HCT116 (cell line): ENCODE data around the gene ZNF180.

Experiments used
- CBX3 ChIP-seq: IDR thresholded peaks from 2 replicates; pipeline ENCODE4 v1.6.1; 2012; ENCODE audit warnings: low read depth
- EZH2 ChIP-seq: fragments of 200-600 bp; sonication (generic); IDR thresholded peaks from 2 replicates; pipeline ENCODE4 v1.6.1; 2017; ENCODE audit warnings: antibody characterized with exemption, mixed run types
- POLR2A ChIP-seq: IDR thresholded peaks from 2 replicates; pipeline ENCODE4 v1.7.0; 2011; ENCODE audit warnings: borderline replicate concordance; ENCODE audit not compliant: insufficient read depth, insufficient read length; ENCODE audit errors: extremely low read depth
- POLR2AphosphoS5 ChIP-seq: IDR thresholded peaks from 2 replicates; pipeline ENCODE4 v1.6.1; 2011; ENCODE audit warnings: mild to moderate bottlenecking, low read depth, low read length, moderate library complexity
- SIN3A ChIP-seq: IDR thresholded peaks from 2 replicates; pipeline ENCODE4 v1.6.1; 2012; ENCODE audit warnings: low read depth
- SRF ChIP-seq: IDR thresholded peaks from 2 replicates; pipeline ENCODE4 v1.6.1; 2012; ENCODE audit warnings: low read depth
- TF ChIP-seq, protein P1 (sequence below), 3 experiments: fragments of 200-600 bp in 1 of 3; sonication (generic) in 1 of 3; IDR thresholded peaks in 2 of 3; conservative IDR thresholded peaks in 1 of 3; 2 replicates each; pipeline ENCODE4 v1.5.1; 2012 to 2017; ENCODE audit warnings: low read depth in 2 of 3, low read length in 2 of 3, antibody characterized with exemption in 1 of 3, borderline replicate concordance in 1 of 3, control low read depth in 1 of 3, mild to moderate bottlenecking in 1 of 3, mixed read lengths in 1 of 3, mixed run types in 1 of 3, moderate library complexity in 1 of 3; ENCODE audit not compliant: insufficient read depth in 1 of 3
- TF ChIP-seq, protein P2 (sequence below): IDR thresholded peaks from 2 replicates; pipeline ENCODE4 v1.6.1; 2012; ENCODE audit warnings: low read depth

DNA sequence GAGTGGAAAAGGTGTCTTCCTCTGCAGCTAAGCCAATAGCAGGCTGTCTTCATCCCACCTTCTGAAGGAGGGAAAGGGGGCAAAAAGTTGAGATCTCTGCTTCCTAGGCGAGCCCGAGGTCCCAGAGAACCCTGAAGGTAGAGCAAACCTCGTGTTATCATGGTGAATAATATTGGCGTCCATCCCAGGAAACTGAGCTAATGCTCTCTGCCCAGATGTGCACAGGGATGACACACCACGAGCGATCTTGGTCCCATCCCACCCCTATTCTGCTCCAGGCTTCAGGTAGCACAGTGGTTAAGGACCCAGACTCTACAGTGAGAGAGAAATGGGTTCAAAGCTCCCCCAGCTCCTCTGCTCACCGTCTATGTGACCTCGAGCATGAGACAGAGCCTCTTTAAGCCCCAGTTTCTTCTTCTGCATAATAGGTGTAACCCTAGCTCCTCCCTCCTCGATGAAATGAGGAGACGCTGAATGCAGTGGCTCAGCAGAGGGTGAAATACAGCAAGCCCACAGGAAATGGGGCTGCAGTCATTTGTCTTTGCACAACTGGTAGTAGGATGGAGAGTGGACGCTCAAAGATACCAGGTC is 39.0 kb upstream of the ZNF180 start:
- TF ChIP-seq, protein P1, sequence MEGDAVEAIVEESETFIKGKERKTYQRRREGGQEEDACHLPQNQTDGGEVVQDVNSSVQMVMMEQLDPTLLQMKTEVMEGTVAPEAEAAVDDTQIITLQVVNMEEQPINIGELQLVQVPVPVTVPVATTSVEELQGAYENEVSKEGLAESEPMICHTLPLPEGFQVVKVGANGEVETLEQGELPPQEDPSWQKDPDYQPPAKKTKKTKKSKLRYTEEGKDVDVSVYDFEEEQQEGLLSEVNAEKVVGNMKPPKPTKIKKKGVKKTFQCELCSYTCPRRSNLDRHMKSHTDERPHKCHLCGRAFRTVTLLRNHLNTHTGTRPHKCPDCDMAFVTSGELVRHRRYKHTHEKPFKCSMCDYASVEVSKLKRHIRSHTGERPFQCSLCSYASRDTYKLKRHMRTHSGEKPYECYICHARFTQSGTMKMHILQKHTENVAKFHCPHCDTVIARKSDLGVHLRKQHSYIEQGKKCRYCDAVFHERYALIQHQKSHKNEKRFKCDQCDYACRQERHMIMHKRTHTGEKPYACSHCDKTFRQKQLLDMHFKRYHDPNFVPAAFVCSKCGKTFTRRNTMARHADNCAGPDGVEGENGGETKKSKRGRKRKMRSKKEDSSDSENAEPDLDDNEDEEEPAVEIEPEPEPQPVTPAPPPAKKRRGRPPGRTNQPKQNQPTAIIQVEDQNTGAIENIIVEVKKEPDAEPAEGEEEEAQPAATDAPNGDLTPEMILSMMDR (IDR thresholded peaks at IDR 0.05 in 2 of 3, conservative IDR thresholded peaks at IDR 0.05 in 1 of 3; ENCODE audit: borderline replicate concordance in 1 of 3, insufficient read depth in 1 of 3, low read depth in 2 of 3, low read length in 2 of 3): no peak
- no peak for TF ChIP-seq CBX3
- no peak for TF ChIP-seq EZH2
- TF ChIP-seq, protein P2, sequence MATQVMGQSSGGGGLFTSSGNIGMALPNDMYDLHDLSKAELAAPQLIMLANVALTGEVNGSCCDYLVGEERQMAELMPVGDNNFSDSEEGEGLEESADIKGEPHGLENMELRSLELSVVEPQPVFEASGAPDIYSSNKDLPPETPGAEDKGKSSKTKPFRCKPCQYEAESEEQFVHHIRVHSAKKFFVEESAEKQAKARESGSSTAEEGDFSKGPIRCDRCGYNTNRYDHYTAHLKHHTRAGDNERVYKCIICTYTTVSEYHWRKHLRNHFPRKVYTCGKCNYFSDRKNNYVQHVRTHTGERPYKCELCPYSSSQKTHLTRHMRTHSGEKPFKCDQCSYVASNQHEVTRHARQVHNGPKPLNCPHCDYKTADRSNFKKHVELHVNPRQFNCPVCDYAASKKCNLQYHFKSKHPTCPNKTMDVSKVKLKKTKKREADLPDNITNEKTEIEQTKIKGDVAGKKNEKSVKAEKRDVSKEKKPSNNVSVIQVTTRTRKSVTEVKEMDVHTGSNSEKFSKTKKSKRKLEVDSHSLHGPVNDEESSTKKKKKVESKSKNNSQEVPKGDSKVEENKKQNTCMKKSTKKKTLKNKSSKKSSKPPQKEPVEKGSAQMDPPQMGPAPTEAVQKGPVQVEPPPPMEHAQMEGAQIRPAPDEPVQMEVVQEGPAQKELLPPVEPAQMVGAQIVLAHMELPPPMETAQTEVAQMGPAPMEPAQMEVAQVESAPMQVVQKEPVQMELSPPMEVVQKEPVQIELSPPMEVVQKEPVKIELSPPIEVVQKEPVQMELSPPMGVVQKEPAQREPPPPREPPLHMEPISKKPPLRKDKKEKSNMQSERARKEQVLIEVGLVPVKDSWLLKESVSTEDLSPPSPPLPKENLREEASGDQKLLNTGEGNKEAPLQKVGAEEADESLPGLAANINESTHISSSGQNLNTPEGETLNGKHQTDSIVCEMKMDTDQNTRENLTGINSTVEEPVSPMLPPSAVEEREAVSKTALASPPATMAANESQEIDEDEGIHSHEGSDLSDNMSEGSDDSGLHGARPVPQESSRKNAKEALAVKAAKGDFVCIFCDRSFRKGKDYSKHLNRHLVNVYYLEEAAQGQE: no peak
- no peak for TF ChIP-seq POLR2A
- no peak for TF ChIP-seq SRF
- TF ChIP-seq SIN3A: no peak
- no peak for TF ChIP-seq POLR2AphosphoS5
